Inflammatory macrophage treated with lipopolysaccharide for 4 hours (primary cell): ENCODE results near the gene USP32.
"Not testable (repeated sequence)": the region's sequence is repeated elsewhere in the genome, so short reads cannot be mapped to it uniquely, and the experiment has no call there.

Experiments
- DNase-seq: peaks from one replicate; pipeline ENCODE4 v3.0.0-alpha.2; 2020

USP32 gene, protein sequence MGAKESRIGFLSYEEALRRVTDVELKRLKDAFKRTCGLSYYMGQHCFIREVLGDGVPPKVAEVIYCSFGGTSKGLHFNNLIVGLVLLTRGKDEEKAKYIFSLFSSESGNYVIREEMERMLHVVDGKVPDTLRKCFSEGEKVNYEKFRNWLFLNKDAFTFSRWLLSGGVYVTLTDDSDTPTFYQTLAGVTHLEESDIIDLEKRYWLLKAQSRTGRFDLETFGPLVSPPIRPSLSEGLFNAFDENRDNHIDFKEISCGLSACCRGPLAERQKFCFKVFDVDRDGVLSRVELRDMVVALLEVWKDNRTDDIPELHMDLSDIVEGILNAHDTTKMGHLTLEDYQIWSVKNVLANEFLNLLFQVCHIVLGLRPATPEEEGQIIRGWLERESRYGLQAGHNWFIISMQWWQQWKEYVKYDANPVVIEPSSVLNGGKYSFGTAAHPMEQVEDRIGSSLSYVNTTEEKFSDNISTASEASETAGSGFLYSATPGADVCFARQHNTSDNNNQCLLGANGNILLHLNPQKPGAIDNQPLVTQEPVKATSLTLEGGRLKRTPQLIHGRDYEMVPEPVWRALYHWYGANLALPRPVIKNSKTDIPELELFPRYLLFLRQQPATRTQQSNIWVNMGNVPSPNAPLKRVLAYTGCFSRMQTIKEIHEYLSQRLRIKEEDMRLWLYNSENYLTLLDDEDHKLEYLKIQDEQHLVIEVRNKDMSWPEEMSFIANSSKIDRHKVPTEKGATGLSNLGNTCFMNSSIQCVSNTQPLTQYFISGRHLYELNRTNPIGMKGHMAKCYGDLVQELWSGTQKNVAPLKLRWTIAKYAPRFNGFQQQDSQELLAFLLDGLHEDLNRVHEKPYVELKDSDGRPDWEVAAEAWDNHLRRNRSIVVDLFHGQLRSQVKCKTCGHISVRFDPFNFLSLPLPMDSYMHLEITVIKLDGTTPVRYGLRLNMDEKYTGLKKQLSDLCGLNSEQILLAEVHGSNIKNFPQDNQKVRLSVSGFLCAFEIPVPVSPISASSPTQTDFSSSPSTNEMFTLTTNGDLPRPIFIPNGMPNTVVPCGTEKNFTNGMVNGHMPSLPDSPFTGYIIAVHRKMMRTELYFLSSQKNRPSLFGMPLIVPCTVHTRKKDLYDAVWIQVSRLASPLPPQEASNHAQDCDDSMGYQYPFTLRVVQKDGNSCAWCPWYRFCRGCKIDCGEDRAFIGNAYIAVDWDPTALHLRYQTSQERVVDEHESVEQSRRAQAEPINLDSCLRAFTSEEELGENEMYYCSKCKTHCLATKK (N-terminal part only)

DNA sequence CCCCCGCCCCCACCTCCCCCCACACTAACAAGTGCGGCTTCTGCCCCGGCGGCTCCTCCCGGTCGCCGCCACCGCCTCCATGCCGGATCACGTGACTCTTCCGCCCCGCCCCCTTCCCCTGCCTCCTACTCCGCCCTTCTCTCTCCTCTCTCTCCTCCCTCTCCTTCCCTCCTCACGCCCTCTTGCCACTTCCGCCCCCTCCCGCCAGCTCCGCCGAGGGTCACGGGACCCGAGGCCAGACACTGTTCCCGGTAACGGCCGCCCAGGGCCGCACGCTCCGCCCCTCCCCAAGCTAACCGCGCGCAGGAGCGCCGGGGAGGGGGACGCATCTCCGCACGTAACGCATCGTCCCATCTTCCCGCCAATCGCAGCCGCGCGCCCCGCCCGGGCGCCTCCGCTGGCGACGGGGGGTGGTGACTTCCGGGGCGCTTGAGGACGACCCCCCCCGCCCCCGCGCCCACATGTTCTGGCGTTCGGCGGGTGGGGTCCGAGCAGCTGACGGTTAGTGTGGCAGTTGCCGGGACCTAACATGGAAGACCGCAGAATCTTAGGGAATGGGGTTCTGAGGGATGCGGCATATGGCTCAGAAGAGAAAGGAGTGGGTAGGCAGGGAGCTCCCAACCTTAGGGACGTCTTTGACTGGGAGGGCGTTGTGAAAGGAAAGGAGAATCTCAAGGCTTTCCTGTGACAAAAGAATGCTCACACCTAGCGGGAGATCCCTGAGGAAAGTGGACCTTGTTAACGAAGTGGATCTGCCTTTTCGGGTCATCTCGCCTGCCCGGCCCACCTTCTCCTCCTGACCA, at the start of gene USP32:
USP32 (minus strand) TSS at position 92 of the 803 bp plus-strand sequence. CDS start 194 bp downstream, outside the sequence.
- DNase-seq, result peak; percentile 97

DNA sequence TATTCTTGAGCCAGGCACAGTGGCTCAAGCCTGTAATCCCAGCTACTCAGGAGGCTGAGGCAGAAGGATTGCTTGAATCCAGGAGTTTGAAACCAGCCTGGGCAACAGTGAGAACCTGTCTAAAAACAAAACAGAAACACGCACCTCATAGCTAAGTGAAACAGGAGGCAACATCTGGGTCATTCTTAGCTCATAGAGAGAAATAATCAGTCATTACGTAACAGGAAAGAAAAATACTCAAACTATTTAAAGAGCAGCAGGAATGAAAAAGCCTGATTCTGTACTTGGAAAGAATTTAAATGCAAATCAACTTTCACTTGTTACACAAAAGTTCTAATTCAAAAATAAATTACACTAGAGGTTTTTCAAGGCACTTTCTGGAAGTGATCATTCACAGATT, 47.6 kb upstream of the USP32 start:
- DNase-seq, result peak; percentile 79

DNA sequence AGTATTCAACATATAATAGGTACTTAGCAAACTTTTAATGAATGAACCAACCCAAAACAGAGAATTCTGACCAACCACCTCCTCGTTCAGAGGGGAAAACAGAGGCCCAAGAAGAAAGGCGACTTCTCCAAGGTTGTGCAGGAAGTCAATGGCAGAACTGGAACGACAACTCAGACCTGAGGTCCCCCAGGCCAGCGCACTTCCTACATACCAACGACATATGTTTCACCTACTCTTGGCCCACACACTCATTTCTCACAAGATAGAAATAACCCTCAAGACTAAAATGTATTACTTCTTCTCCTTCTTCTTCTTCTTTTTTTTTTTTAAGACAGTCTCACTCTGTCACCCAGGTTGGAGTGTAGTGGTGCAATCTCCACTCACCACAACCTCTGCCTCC, 44.7 kb upstream of the USP32 start:
- DNase-seq, result peak; percentile 37

DNA sequence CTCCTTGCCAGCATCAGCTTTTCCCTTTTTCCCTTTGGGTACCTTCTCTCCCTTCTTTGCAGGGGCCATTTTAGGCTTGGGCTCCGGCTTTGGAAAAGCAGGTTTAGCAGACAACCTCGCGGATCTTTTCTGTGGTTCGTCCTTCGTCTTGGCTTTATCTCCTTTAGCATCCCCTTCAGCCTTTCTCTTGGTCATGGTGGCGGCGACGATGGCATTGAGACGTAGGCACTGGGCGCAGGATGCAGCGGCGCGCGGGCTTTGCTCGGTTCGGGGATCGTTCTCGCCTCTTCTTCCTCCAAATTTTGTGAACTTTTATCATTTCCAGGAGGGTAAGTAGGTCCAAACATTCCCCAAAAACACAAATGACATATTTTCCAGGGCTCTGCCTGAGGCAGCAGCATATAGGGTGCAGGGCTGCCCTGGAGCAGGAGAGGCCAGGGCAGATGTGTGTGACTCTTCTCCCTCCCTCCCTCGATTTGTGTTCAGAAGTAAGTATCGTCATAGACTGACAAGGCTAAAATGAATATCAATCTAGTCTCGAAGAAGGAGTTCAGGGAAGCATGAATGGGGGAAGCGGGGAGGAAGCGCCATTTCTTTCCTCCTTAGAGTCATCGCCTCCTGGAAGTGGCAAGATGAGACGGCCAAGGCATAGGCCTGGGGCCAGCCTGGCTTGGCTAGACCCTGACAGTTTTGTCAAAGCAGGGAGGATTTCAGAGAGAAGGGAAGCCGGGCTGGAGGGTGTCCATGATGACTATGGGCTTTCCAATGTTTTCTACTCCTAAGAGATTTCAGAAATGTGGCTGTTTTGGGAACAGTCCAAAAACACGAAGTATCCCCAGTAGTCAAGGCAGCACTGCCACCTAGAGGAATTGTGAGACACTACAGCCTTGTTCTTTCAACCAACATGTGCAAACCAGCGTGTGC, 43.6 kb upstream of the USP32 start:
- DNase-seq, result peak; percentile 82

DNA sequence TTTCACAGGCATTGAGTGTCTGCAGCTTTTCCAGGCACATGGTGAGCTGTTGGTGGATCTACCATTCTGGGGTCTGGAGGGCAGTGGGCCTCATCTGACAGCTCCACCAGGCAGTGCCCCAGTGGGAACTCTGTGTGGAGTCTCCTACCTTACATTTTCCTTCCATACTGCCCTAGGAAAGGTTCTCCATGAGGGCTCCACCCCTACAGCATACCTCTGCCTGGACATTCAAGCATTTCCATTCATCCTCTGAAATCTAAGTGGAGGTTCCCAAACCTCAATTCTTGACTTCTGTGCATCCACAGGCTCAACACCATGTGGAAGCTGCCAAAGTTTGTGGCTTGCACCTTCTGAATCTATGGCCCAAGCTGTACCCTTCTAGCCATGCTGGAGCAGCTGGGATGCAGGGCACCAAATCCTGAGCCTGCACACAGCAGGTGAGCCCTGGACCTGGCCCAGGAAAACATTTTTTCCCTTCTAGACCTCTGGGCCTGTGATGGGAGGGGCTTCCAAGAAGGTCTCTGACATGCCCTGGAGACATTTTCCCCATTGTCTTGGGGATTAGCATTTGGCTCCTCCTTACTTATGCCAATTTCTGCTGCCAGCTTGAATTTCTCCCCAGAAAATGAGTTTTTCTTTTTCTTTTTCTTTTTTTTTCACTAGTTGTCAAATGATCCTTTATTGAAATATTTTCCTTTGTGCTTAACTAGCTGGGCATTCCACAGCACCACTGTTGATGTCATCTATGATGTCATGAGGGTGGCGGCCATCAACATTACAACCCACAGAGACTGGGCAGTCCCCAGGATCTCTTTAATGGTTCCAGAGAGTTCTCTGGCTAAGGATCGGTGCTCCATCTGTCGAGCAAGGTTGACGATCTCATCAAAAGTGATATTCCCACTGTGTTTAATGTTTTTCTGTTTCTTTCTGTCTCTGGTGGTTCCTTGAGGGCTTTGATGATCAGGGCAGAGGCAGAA, 41.4 kb upstream of the USP32 start:
- peak; percentile 19 for DNase-seq

DNA sequence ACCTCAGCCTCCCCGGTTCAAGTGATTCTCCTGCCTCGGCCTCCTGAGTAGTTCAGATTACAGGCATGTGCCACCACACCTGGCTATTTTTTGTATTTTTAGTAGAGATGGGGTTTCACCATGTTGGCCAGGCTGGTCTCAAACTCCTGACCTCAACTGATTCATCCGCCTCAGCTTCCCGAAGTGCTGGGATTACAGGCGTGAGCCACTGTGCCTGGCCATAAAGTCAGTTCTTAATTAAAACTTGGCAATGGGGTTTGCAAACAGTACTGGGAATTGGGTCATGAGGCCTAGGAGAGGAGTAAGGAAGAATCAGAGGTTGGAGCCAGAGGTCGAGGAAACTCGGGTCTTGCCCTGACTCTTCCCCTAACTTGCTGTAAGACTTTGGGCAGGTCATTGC, 38.6 kb upstream of the USP32 start:
- not testable (repeated sequence) for DNase-seq

DNA sequence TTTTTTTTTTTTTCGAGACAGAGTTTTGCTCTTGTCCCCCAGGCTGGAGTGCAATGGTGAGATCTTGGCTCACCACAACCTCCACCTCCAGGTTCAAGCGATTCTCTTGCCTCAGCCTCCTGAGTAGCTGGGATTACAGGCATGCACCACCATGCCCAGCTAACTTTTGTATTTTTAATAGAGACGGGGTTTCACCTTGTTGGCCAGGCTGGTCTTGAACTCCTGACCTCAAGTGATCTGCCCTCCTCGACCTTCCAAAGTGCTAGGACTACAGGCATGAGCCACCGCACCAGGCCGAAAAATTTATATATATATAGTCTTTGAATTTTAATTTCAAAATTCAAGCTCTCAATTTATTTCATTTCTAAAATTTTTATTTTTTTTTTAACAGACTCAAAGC, 36.6 kb upstream of the USP32 start:
- DNase-seq, result not testable (repeated sequence)

DNA sequence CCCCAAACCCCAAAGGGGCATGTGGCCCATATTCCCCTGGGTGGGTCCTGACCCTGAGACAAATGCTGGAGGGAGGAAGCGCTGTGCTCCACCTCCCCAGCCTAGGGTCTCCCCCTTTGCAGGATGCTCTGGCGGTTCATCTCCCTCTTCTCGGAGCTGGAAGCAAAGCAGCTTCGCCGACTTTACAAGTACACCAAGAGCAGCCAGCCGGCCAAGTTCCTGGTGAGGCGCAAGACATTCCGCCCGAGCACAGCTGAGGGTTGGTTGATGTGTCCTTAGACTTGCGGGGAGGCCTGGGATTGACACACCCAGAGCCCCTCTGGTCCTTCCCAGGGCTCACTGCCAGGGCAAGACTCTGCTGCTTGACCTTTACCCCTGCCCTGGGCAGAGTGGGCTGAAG, 34.7 kb upstream of the USP32 start:
- no peak for DNase-seq

DNA sequence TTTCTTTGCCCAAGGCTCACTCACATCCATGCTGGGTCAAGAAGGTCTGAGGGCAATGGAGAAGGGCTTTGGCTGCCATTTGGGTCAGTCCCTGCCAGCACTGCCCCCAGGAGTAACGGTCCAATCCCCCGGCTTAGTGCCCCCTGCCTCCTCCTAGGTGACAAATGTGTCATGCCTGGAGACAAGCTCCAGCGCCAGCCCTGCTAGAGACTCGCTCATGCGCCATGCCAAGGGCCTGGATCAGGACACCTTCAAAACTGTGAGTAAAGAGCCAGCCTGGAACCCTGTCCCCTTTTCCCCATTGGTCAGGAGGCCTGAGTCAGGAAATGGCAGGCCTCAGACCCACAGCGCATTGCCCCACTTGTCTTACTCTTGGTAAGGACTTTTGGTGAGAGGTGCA, 33.7 kb upstream of the USP32 start:
- no peak for DNase-seq

DNA sequence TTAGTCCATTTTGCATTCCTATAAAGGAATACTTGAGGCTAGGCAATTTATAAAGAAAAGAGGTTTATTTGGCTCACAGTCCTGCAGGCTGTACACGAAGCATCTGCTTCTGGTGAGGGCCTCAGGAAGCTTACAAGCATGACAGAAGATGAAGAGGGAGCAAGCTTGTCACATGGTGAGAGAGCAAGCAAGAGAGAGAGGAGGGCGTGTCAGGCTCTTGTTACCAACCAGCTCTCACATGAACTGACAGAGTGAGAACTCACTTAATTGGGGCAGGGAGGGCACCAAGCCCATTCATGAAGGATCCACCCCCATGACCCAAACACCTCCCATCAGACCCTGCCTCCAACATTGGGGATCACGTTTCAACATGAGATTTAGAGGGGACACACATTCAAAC, 31.9 kb upstream of the USP32 start:
- no peak for DNase-seq

DNA sequence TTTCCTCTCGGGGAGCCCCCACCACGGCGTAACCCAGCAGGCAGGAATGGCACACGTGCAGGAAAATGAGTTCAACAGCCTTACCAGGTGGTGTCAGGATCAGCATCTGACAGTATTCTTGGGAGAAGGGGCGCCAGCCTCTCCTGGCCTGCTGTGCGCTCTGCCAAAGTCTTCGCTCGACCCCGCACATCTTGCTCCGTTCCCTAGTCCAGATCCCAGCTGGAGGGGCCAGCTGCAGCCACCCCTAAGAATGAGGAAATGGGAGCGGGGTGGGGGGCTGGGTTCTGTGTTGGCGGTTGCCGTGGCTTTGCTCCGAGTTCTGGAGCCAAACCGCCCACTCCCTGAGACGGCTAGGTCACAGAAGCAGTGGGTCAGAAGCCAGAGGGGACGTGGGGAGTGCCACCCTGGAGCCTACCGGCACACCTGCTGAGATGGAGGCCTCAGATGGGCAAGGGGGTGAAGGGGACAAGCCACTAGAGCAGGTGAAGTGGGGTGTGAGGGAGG, 30.3 kb upstream of the USP32 start, which contains the start of gene CHCT1:
CHCT1 (plus strand) TSS at position 328 of the 504 bp plus-strand sequence; CDS start at position 432, 104 bp downstream.
- DNase-seq, result peak; percentile 26

DNA sequence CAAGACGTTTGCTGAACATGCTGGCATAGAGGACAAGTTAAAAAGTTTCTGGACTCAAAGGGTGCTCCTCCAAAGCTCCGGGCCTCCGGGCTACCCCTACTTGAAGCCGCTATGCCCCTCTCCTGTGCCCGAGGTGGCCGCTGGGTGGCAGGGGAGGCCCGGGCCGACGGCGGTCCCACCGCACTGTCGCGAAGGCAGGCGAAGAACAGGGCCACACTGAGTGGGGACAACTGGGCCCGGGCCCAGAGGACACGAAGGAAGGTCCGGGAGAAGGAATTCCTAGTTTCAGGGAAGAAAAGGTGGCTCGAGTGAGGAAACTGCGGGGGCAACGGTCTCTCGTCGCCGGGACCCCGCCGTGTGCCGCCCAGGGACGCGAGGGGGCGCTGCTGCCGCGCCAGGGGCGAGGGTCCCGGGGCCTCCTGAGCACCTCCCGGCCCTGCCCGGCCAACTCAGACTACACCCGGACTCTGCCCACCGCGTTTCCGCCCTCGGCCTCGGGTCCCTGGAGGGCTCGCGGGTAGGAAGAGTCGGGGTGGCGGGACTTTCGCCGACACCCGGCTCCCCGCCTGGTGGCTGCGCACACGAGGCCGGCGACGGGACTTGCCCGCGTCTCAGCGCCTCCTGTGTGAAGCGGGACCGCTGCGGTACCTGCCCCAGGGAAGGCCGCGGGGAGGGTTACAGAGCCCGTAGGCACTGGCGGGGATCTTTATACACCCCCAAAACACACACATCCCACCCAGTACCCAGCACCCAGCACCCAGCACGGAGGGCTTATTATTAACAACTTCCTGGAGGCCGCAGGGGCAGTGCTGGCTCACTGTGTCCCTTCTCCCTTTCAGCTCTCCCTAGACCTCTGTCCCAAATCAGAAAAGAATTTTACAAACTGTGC, 29.6 kb upstream of the USP32 start:
- peak; percentile 76 for DNase-seq

DNA sequence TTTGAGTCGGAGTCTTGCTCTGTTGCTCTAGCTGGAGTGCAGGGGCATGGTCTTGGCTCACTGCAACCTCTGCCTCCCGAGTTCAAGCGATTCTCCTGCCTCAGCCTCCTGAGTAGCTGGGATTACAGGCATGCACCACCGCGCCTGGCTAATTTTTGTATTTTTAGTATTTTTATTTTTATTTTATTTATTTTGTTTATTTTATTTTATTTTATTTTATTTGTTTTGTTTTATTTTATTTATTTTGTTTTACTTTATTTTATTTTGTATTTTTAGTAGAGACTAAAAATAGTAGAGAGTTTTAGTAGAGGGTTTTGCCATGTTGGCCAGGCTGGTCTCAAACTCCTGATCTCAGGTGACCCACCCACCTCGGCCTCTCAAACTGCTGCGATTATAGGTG, 27.9 kb upstream of the USP32 start:
- not testable (repeated sequence) for DNase-seq

DNA sequence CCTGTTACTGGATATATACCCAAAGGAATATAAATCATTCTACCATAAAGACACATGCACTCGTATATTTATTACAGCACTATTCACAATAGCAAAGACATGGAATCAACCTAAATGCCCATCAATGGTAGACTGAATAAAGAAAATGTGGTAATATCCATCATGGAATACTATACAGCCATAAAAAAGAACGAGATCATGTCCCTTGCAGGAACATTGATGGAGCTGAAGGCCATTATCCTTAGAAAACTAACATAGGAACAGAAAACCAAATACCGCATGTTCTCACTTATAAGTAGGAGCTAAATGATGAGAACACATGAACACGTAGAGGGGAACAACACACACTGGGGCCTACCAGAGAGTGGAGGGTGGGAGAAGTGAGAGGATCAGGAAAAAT, 27.1 kb upstream of the USP32 start:
- not testable (repeated sequence) for DNase-seq

DNA sequence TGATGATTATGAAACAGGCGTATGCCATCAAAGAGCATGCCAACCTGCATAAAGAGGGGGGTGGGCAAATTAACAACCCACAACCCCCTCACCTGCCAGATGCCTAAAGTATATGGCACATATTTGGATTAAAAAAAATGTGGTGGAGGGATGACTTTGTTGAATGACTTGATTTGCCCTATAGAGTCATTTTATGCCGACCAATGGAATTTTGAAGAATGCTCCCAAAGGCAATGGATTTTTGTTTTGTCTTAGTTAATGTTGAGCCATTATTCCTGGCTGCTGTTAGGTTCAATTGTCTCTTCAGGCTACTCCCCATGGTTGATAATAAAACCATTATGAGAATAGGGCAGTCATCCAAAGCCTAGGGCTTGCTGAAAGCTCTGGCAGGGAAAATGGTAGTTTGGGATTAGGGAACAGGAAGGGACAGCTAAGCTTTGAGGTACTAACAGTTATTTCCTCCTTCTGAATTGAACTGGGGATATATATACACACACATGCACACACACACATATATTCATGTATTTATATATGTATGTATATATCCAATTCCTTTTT, 24.5 kb upstream of the USP32 start:
- no peak for DNase-seq

DNA sequence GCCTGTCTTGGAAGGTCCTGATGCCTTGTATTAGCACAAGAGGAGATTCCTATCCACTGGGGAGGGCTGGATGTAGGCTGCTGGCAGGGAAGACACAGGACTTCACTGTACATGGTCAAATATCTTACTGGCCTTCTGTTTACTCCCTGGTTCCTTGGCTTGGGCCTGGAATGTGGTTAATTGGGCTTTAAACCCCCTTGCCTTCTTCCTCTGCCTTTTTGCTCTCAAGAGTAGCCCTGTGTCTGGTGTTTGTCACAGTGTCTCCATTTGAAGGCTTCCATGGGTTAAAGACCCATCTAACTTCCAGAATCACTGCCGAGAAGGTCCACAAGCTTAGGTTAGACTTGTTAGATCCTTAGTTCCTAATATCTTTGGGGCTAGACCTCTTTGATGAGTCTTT, 23.2 kb upstream of the USP32 start:
- DNase-seq, result no peak

DNA sequence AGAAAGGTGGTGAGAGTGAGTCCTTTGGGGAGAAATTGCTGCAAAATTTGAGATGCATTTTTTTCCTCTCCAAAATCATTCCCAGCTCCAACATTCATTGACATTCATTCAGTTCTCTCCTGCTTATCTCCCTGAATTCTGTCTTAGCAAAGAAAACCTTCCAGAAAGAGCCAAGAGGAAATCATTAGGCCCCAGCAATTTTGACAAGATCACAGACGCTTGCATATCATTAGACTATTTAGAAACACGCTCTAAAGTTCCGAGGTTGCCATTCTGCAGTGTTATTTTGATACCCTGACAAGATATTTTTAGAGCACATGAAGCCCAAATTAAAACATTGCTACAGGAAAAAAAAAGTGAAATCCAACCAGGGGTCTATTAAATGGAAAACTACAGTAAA, 20.8 kb upstream of the USP32 start:
- DNase-seq, result no peak

DNA sequence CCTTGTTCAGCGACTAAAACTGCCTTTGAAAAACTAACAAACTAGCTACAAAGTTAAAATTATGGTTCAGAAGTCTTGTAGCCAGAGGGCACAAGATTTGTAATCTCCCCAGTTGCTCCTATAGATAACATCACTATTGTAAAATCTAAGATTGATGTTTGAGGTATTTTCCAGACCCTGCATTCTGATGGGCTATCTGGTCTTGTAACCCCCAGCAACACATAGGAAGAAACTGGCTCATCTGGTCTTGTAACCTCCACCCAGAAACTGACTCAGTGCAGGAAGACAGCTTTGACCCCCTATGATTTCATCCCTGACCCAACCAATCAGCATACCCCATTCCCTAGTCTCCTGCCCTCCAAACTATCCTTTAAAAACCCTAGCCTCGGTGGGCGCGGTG, 18.1 kb upstream of the USP32 start:
- DNase-seq, result no peak
